ENCODE measurements around the gene CHMP6.
"Not testable (repeated sequence)": the region's sequence is repeated elsewhere in the genome, so short reads cannot be mapped to it uniquely, and the experiment has no call there.

Gene CHMP6

DNA sequence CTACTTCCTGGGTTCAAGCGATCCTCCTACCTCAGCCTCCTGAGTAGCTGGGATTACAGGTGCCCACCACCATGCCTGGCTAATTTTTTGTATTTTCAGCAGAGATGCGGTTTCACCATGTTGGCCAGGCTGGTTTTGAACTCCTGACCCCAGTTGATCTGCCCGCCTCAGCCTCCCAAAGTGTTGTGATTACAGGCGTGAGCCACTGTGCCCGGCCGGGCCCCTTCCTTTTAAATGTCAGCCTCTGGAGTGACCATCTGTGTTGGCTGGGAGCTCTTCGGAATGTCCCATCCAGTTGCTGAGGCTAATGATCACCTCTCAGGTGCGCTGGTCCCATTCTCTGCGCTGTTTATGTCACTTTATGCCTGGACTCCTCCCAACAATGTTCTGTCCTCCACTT lies 38.7 kb downstream of the CHMP6 start:
- not testable (repeated sequence) for DNase-seq (ENCODE audit: low read depth)

DNA sequence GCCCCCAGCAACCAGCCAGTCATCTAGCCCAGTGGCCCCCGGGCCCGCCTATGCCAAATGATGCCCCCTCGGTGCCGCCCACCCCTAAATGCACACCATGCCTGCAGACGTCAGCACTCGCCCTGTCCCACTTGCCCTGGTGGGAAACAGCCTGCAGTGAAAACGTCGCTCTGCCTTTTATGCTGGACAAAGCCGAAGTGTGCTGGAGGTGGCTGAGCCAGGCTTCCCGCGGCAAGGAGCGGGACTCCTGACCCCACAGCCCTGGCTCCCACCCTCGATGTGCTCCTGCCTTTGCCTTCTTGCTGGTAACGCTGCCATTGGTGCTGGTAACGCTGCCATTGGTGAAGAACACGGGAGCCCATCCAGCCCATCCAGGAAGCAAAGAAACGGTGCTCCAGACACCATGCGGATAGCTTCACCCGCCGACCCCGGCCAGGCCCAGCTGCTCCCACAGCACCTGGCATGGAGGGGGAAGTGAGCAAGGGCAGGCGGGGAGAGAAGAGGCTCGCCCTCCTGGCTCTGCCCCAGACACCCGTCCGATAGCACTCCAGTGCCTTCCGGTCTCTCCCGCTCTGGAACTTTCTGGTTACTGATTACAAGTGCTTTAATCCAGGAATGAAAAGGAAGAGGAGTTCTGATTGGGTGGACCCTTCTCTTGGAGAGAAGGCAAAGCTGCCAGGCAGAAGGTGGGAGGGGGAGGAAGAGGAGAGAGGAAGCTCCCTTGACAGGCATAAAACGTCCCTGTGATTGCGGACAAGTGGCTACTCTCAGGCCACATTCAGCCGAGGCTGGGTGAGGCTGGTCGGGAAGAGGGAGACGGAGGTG lies 39.3 kb downstream of the CHMP6 start:
- no peak for DNase-seq (ENCODE audit: low read depth)

DNA sequence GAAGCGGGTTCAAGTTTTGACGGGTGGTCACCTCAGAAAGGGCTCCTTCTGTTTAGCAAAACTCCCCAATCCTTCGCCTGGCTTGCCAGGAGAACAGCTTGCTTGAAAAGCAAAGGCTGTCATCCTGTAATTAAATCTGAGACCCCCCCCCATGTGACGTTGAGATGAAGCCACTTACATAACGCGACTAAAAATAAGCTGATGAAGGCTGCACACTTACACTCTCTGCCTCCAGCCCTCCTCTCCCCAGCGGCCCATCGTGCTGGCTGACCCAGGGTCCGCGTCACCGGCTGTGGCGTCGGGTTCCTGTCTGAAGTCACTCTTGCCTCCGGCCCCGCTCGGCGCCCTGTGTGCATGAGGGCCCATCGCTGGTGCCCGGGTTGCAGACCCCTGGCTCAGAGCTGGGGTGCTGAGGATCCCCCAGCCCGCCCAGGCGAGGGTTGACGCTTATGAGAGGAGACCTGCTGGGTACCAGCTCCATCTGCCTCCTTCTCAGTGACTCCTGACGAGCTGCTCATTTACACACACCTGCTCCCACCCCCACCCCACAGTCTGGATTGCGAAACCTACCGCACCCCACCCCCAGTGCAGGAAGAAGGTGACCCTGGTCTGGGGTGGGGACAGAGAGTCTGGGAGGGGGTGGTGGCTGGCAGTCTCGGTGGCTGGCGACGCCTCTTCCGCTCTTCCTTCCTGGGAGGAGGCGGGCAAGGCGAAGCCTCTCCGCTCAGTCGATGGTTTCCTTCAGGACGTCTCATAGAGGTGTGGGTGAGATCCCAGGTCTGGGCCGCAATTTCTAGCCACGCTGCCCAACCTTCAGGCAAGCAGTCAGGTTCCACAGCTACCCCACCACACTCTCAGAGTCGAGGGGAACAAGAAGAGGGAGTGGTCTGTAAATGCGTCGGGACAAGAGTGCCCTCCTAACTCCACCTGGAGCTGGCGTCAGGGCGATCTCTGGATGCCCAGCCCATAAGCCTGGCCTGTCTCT lies 40.2 kb downstream of the CHMP6 start:
- no peak for DNase-seq (ENCODE audit: low read depth)

DNA sequence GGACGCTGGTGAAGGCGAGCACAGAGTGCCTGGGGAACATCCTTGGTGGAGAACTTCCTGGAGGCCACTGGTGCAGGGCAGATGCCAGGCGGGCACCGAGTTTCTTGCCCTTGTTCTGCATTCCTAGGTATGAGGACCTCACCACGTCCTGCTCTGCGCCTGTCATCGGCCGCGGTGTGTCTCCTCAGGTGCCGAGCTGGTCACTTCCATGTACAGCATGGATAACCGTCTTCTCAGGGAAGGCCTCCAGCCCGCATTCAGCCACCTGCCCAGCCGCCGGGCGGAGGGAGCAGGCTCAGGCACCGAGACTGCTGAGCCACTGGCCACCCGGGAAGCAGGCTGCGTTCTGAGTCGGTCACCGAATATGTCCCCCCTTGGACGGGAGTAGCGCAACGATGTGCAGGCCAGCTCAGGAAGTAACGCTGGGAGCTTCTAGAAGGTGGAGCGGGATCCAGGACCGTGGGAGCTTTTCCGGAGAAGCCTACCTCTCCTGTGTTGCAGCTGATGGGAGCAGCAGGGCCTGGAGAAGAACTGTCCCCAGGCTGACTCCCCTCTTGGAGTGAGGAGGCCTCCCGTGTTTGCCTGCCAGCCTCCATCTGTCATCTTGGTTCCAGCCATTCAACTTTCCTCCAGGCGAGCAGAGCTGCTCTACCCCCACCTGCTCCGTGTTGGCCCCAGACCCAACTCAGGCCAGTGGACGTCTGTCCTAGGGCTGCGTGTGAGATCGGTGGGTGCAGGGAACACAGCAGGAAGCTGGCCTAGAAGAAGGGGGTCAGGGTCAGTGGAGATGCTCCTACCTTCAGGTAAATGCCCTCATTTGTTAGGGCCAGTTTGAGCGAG lies 41.2 kb downstream of the CHMP6 start:
- DNase-seq (ENCODE audit: low read depth) = no peak

- DNase-seq (ENCODE audit: low read depth) = no peak
These were observed 42.0 kb downstream of the CHMP6 start for GRCh38 chr17:81033535-81034167.

- no peak for DNase-seq (ENCODE audit: low read depth)
These were observed 42.6 kb downstream of the CHMP6 start for GRCh38 chr17:81034168-81034777.

DNA sequence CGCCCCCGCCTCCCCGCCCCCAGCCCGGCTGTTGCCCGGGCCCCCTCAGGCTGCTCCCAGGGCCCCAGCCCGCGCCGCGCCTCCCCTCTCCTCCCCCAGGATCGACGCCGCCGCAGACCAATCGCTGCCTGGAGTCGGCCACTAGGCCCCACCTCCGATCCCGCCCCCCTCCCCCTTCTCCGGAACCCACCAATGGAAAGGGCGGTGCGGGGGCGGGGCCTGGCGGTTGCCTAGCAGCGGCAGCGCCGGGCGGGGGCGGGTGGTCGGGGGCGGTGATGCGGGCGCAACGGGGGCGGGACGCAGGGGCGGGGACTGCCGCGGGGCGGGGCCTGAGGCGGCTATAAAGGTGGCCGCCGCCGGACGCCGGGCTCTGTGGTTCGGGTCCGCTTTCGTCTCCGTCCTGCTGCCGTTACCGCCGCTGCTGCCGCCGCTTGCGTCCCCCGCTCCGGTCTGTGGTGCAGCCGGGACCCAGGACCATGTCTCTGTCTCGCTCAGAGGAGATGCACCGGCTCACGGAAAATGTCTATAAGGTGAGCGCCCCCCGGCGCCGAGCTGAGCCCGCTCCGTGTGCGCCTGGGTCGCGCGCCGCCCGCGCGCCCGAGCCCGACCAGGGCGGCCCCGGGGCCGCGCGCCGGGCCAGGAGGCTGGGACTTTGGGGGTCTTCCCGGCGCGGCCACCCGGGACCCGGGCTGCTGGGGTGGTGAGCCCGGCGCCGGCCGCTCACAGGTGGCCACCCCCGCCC lies 43.3 kb downstream of the CHMP6 start, which contains the start of gene BAIAP2:
Gene BAIAP2 (plus strand): TSS at position 373 of the 742 bp plus-strand sequence. CDS start 104 bp downstream, at position 477.
- DNase-seq (ENCODE audit: low read depth) = peak; percentile 99

GRCh38 chr17:81035521-81036196 lies 44.0 kb downstream of the CHMP6 start:
- DNase-seq (ENCODE audit: low read depth) = no peak

- no peak for DNase-seq (ENCODE audit: low read depth)
These were observed 44.7 kb downstream of the CHMP6 start for GRCh38 chr17:81036197-81036941.

DNA sequence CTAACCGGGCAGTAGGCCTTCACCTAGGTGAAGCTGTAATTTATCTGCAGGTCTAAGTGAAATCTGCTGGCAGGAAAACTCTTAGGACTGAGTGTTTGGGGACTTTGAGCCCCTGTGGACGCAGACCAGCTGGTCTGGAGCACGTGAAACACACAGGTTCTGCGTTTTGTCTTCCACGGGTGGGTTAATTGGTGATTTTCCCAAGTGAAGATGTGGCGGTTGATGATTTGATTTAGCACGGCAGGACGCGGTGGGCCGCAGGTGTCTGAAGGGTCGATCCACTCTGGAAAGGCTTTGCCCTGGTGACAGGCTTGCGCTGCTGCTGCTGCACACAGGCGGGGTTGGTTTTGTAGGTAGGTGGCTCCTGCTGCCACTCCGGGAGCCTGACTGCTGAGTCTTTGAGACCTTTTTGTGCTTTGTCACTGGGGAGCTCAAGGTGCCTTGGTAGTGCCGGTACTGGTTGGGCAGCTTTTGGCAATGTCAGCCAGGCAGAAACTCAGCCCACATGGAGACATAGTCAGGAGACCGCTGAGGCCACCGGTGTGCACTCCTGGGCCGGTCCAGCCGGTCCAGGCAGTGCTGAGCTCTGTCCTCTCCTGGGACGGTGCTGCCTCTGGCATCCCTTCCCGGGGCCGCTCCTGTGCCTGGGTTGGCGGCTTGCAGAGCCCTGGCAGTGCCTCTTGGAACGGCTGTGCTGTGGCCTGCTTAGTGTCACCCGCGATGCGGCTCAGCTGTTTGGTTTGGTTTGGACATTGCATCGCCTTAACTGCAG lies 45.6 kb downstream of the CHMP6 start:
- no peak for DNase-seq (ENCODE audit: low read depth)

DNA sequence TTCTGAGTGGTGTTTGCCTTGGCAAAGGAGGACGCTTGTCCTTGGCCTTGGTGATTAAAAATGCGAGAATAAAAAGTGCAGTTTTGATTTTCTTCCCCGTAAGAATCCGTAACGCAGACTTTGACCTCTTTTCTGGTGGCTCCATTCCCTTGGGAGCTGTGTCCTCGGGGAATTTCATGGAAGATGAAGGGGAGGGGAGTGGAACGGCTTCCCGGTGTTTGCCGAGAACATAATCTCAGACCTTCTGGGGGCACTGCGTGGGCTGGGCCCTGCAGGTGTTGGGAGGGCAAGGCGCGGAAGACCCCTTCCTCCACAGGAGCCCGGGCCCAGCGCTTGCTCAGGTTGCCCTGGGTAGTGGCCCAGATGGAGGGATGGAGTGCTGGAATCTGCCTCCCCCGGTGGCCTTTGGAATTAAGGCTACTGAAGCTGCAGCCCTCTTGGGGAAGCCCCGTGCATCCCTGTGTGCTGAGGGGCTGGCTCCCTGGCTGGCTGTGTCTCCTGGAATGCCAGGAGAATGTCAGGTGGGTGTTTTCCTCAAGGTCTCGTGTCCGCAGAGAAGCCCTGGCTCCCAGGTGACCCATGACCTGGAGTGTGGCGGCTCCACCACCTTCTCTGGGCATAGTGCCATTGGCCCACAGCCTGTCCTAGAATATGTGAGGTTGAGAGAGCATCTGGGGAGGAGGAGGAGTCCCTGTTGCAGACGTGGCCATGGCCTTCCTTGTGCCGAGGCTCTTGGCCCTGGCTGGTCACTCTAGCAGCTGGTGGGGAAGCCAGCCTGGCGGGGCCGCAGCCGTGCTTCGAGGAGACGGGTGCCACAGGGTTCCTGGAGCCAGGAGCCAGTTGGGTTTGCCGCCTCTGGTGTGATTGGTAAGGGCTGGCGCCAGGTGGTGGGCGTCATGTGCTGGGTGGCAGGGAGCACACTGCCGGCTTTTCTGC lies 46.4 kb downstream of the CHMP6 start:
- DNase-seq (ENCODE audit: low read depth) = no peak

DNA sequence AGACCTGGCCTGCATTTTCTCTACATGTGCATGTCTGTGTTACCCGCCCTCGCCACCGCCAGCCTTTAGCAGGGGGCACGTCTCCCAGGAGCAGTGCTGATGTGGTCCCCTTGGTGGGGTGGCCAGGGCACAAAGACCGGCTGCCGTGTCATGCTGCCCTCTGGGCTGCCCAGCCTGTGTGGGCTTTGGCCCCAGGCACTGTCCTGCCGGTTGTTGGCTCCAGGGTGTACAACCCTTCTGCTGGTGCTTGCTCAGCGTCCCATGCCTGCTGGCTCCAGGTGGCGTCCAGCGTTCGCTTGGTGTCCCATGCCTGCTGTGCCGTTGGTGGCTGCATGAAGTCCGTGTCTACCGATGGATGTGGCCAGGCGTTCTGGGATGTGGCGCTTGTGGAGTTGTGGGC lies 47.5 kb downstream of the CHMP6 start:
- no peak for DNase-seq (ENCODE audit: low read depth)

- DNase-seq (ENCODE audit: low read depth) = no peak
These were observed 48.5 kb downstream of the CHMP6 start for GRCh38 chr17:81039854-81040758.

- no peak for DNase-seq (ENCODE audit: low read depth)
These were observed 49.2 kb downstream of the CHMP6 start for GRCh38 chr17:81040791-81041337.

DNA sequence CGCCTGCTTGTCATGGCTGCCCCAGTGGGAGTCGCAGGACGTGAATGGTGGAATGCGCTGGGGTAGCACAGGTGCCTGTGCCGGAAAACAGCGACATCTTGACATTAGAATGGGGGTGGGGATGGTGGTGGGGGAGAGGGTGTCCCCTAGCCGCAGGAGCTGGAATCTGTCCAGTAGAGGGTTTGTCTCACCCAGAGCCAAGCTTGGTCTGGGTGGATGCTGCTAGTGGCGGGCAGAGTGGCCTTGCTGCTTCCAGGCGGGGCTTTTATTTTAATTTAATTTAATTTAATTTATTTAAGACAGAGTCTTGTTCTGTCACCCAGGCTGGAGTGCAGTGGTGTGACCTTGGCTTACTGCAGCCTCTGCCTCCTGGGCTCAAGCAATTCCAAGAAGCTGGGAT lies 51.0 kb downstream of the CHMP6 start:
- no peak for DNase-seq (ENCODE audit: low read depth)

- DNase-seq (ENCODE audit: low read depth) = no peak
These were observed 51.7 kb downstream of the CHMP6 start for GRCh38 chr17:81043319-81043724.

Data from activated T-cell treated with anti-CD3 and anti-CD28 coated beads for 1 hour (primary cell).